Measurements from ENCODE around the gene AP2A2. TPM values are rescaled to one million over a fixed set of nuclear protein-coding genes. Genes with fewer than 3 reads are reported as not detected.

The AP2A2 gene
- total RNA-seq, 1 experiment from 2014 or later = 39.4 TPM

- H3K4me2 ChIP-seq = no peak overlapping the region
- ChIA-PET CTCF (no interaction called here), POLR2A (ENCODE audit: unreplicated experiment) (no interaction called here)
- no peaks in the 10 kb centered on the region for H3K9me3 ChIP-seq (ENCODE audit: insufficient read depth, low read depth)
- H3K27ac ChIP-seq = no peak overlapping the region
- TF ChIP-seq, protein P1, sequence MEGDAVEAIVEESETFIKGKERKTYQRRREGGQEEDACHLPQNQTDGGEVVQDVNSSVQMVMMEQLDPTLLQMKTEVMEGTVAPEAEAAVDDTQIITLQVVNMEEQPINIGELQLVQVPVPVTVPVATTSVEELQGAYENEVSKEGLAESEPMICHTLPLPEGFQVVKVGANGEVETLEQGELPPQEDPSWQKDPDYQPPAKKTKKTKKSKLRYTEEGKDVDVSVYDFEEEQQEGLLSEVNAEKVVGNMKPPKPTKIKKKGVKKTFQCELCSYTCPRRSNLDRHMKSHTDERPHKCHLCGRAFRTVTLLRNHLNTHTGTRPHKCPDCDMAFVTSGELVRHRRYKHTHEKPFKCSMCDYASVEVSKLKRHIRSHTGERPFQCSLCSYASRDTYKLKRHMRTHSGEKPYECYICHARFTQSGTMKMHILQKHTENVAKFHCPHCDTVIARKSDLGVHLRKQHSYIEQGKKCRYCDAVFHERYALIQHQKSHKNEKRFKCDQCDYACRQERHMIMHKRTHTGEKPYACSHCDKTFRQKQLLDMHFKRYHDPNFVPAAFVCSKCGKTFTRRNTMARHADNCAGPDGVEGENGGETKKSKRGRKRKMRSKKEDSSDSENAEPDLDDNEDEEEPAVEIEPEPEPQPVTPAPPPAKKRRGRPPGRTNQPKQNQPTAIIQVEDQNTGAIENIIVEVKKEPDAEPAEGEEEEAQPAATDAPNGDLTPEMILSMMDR (conservative IDR thresholded peaks at IDR 0.05) = no peak
- no peak for TF ChIP-seq EZH2 (IDR thresholded peaks at IDR 0.05; ENCODE audit: low read depth)
- BruUV-seq (replicated peaks) = no TSS peak
- no peaks in the 10 kb centered on the region for H3K79me2 ChIP-seq (ENCODE audit: low read depth)
- H3K4me1 ChIP-seq (replicated peaks; ENCODE audit: insufficient read depth) = no peaks in the 10 kb centered on the region
- DNase-seq = no peak
- H4K20me1 ChIP-seq (ENCODE audit: insufficient read depth) = no peaks in the 10 kb centered on the region
- no peak overlapping the region for H3K4me3 ChIP-seq
- H2AFZ ChIP-seq = no peak overlapping the region
- intact Hi-C loops (cut with micrococcal nuclease; ENCODE audit: unreplicated experiment) = no loop called here
- no peaks in the 10 kb centered on the region for H3K9me2 ChIP-seq (ENCODE audit: insufficient read depth)
- no peaks in the 10 kb centered on the region for H3K27me3 ChIP-seq (ENCODE audit: insufficient read depth, low read depth)
- no peaks in the 10 kb centered on the region for H3K36me3 ChIP-seq (ENCODE audit: low read depth)
- H3F3A ChIP-seq (ENCODE audit: insufficient read depth, low read depth) = no peaks in the 10 kb centered on the region
Observed at GRCh38 chr11:1023811-1024596, 98.3 kb downstream of the AP2A2 start.

DNA sequence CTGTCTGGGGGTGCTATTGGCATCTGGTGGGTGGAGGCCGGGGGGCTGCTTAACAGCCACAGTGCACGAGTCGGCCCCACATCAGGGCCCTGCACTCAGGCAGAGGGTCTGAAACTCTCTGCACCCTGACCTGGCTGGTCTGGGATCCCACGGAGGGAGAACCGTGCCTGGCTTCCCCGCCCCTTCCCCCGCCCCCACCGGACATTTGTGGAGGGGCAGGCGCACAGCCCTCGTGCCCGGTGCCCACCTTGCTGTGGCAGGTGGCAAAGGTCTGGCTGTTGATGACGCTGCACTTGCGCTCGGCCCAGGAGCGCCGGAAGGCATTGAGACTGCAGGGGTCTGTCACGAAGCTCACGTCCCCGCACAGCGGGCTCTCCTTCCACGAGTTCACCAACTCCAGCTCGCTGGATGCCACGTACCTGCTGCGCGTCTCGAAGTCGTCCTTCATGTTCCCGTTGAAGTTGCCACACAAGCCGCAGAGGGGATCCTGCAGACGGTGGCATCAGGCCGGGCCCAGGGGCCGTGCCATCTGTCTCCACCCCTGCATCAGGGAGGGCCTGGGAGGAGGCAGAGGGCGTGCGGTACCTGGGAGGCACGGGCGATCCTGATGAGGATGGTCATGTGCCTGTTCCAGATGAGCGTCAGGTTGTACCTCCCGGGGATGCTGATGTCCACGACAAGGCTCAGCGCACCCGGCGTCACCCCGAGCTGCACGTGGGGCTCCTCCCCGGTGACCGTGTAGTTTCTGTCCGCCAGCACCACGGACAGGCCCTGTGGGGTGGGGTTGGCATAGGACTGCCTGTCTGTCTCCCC is 99.1 kb downstream of the AP2A2 start:
- H3K27ac ChIP-seq = no peak overlapping the region
- CTCF ChIA-PET = no interaction called here
- no TSS peak for BruUV-seq (replicated peaks)
- no peaks in the 10 kb centered on the region for H3K27me3 ChIP-seq (ENCODE audit: insufficient read depth, low read depth)
- no peaks in the 10 kb centered on the region for H3F3A ChIP-seq (ENCODE audit: insufficient read depth, low read depth)
- no peaks in the 10 kb centered on the region for H3K79me2 ChIP-seq (ENCODE audit: low read depth)
- DNase-seq = no peak
- no peak overlapping the region for H3K4me2 ChIP-seq
- TF ChIP-seq, protein P1 (conservative IDR thresholded peaks at IDR 0.05) = no peak
- no peak for TF ChIP-seq EZH2 (IDR thresholded peaks at IDR 0.05; ENCODE audit: low read depth)
- intact Hi-C loops (cut with micrococcal nuclease; ENCODE audit: unreplicated experiment) = no loop called here
- no peaks in the 10 kb centered on the region for H3K36me3 ChIP-seq (ENCODE audit: low read depth)
- no peaks in the 10 kb centered on the region for H4K20me1 ChIP-seq (ENCODE audit: insufficient read depth)
- POLR2A ChIA-PET (ENCODE audit: unreplicated experiment) = no interaction called here
- no peaks in the 10 kb centered on the region for H3K9me2 ChIP-seq (ENCODE audit: insufficient read depth)
- no peaks in the 10 kb centered on the region for H3K4me1 ChIP-seq (replicated peaks; ENCODE audit: insufficient read depth)
- no peaks in the 10 kb centered on the region for H3K9me3 ChIP-seq (ENCODE audit: insufficient read depth, low read depth)
- no peak overlapping the region for H3K4me3 ChIP-seq
- H2AFZ ChIP-seq = no peak overlapping the region

DNA sequence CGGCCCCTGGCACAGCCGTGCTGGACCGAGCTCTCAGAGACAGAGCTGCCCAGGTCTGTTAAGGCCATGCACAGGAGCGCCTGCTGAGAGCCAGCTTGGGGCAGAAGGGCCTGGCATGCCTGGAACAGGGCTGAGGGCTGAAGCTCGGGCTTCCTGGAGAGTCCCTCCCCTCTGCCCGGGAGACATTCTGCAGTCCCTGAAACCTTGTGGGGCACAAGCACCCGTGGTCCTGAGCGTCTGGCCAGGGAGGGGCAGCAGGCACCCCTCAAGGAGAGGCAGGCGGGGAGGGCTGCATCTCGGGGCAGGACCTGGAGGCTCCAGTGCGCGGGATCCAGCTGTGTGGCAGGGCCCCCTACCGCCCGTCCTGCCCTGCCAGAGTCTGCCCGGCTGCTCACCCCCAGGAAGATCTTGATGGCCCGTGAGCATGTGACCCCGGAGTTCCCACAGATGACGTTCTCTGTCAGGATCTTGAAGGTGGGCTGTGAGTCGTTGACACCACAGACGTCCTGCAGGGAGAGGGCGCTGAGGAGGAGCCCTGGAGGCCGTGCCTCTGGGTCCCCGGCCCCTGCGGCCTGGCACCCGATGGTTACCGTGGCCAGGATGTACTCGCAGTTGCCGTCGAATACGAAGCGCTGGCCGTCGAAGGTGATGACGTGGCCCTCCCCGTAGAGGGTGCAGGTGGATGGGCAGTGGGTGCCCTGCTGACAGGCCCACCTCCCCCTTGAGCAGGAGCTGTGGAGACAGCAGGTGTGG is 99.9 kb downstream of the AP2A2 start:
- Histone ChIP-seq H3K27ac (no peak overlapping the region), H3K4me2 (no peak overlapping the region), H3K4me1 (replicated peaks; ENCODE audit: insufficient read depth) (no peaks in the 10 kb centered on the region), H3K79me2 (ENCODE audit: low read depth) (no peaks in the 10 kb centered on the region), H3K9me2 (ENCODE audit: insufficient read depth) (no peaks in the 10 kb centered on the region), H2AFZ (no peak overlapping the region), H4K20me1 (ENCODE audit: insufficient read depth) (no peaks in the 10 kb centered on the region), H3K9me3 (ENCODE audit: insufficient read depth, low read depth) (no peaks in the 10 kb centered on the region), H3F3A (ENCODE audit: insufficient read depth, low read depth) (no peaks in the 10 kb centered on the region), H3K27me3 (ENCODE audit: insufficient read depth, low read depth) (no peaks in the 10 kb centered on the region), H3K4me3 (no peak overlapping the region), H3K36me3 (ENCODE audit: low read depth) (no peaks in the 10 kb centered on the region)
- POLR2A ChIA-PET (ENCODE audit: unreplicated experiment) = no interaction called here
- DNase-seq = no peak
- TF ChIP-seq, protein P1 (conservative IDR thresholded peaks at IDR 0.05) = no peak
- TF ChIP-seq EZH2 (IDR thresholded peaks at IDR 0.05; ENCODE audit: low read depth) = no peak
- CTCF ChIA-PET = no interaction called here
- BruUV-seq (replicated peaks) = no TSS peak
- intact Hi-C loops (cut with micrococcal nuclease; ENCODE audit: unreplicated experiment) = no loop called here

Measured in PC-9 (cell line).